Naive thymus-derived CD4-positive, alpha-beta T cell (primary cell): ENCODE results near the gene GPR107. TPM values are rescaled to one million over a fixed set of nuclear protein-coding genes. Genes with fewer than 3 reads are reported as not detected.
"Not testable (repeated sequence)": the region's sequence is repeated elsewhere in the genome, so short reads cannot be mapped to it uniquely, and the experiment has no call there.

Experiments used
- ATAC-seq: fragments of 150-1000 bp; cut with Tn5 transposase; 2 replicates; pipeline ENCODE4 v1.10.0; 2021; ENCODE audit warnings: mild to moderate bottlenecking, moderate library complexity
- CTCF ChIA-PET: fragments of 350-600 bp; sonication (Branson Sonifier 250); formaldehyde crosslinking; loops from one replicate; lab custom pipeline; 2021; ENCODE audit warnings: antibody characterized with exemption; lab: Charles Lee
- POLR2A ChIA-PET: fragments of 350-600 bp; sonication (Branson Sonifier 250); formaldehyde crosslinking; loops from one replicate; lab custom pipeline; 2021; ENCODE audit warnings: antibody characterized with exemption, inconsistent platforms; lab: Charles Lee
- DNase-seq, 9 donors: peaks; one replicate each; pipeline versions ENCODE4 v3.0.0 to v3.0.0-alpha.2; 2020 to 2022; ENCODE audit warnings: mixed read lengths in 1 of 9
- H3K27ac ChIP-seq: one replicate; pipeline ENCODE4 v1.7.0; 2013; ENCODE audit warnings: mild to moderate bottlenecking, low read depth, low read length, moderate library complexity
- H3K27me3 ChIP-seq, 2 donors: one replicate each; pipeline ENCODE4 v1.7.0; 2013; ENCODE audit warnings: low read length in 2 of 2, mild to moderate bottlenecking in 2 of 2, moderate library complexity in 2 of 2; ENCODE audit not compliant: control insufficient read depth in 2 of 2, insufficient read depth in 2 of 2
- H3K36me3 ChIP-seq, 3 experiments: 1 replicate in 2 of 3; 2 replicates in 1 of 3; pipeline ENCODE4 v1.7.0; 2013; ENCODE audit warnings: low read length in 3 of 3, mild to moderate bottlenecking in 3 of 3, moderate library complexity in 1 of 3; ENCODE audit not compliant: insufficient read depth in 3 of 3, control insufficient read depth in 2 of 3
- H3K4me1 ChIP-seq, 2 donors: one replicate each; pipeline ENCODE4 v1.7.0; 2013; ENCODE audit warnings: low read length in 2 of 2, mild to moderate bottlenecking in 2 of 2, moderate library complexity in 1 of 2; ENCODE audit not compliant: control insufficient read depth in 2 of 2, insufficient read depth in 2 of 2
- H3K4me3 ChIP-seq: 2 replicates; pipeline ENCODE4 v1.7.0; 2013; ENCODE audit warnings: mild to moderate bottlenecking, low read length
- H3K9me3 ChIP-seq, 3 experiments: 1 replicate in 2 of 3; 2 replicates in 1 of 3; pipeline ENCODE4 v1.7.0; 2013; ENCODE audit warnings: low read length in 3 of 3; ENCODE audit not compliant: control insufficient read depth in 2 of 3
- H3K27ac Mint-ChIP-seq, 9 donors: one replicate each; pipeline ENCODE4 v1.8.0; 2020 to 2022; ENCODE audit warnings: mixed read lengths in 9 of 9, mild to moderate bottlenecking in 8 of 9, moderate library complexity in 5 of 9, inconsistent platforms in 2 of 9
- H3K27me3 Mint-ChIP-seq, 5 donors: one replicate each; pipeline ENCODE4 v1.8.0; 2021 to 2022; ENCODE audit warnings: mixed read lengths in 5 of 5, mild to moderate bottlenecking in 1 of 5
- H3K36me3 Mint-ChIP-seq, 5 donors: one replicate each; pipeline ENCODE4 v1.8.0; 2020 to 2022; ENCODE audit warnings: mixed read lengths in 5 of 5, mild to moderate bottlenecking in 3 of 5, inconsistent platforms in 1 of 5
- H3K4me1 Mint-ChIP-seq, 7 donors: one replicate each; pipeline ENCODE4 v1.8.0; 2020 to 2022; ENCODE audit warnings: mixed read lengths in 7 of 7, mild to moderate bottlenecking in 3 of 7, inconsistent platforms in 1 of 7
- H3K4me3 Mint-ChIP-seq, 10 donors: one replicate each; pipeline ENCODE4 v1.8.0; 2020 to 2022; ENCODE audit warnings: mild to moderate bottlenecking in 10 of 10, mixed read lengths in 10 of 10, moderate library complexity in 6 of 10, inconsistent platforms in 2 of 10
- H3K9me3 Mint-ChIP-seq, 11 donors: one replicate each; pipeline ENCODE4 v1.8.0; 2020 to 2022; ENCODE audit warnings: mixed read lengths in 11 of 11, mild to moderate bottlenecking in 4 of 11, inconsistent platforms in 1 of 11, moderate library complexity in 1 of 11
- intact Hi-C, 2 donors: fragments of 100-400 bp; cut with micrococcal nuclease; formaldehyde crosslinking; loops; one replicate each; pipeline ENCODE4 v1.15.1; 2023
- polyA plus RNA-seq, 2 donors: library from polyadenylated mRNA; unstranded; fragments of 300-500 nt; fragmentation: Illumina TruSeq; gene quantifications; one replicate each; pipeline ENCODE4 v1.2.3, GENCODE V29; 2021
- total RNA-seq, 6 experiments: library from RNA in 5 of 6; stranded (reverse) in 5 of 6; gene quantifications; 1 replicate in 5 of 6; 2 replicates in 1 of 6; pipeline ENCODE4 v1.2.3 and lab custom pipeline; 2021 to 2026

GPR107 gene
- total and polyA plus RNA-seq, 7 experiments from 2014 or later, result 2.8 to 24.0 (median 21.9) TPM

DNA sequence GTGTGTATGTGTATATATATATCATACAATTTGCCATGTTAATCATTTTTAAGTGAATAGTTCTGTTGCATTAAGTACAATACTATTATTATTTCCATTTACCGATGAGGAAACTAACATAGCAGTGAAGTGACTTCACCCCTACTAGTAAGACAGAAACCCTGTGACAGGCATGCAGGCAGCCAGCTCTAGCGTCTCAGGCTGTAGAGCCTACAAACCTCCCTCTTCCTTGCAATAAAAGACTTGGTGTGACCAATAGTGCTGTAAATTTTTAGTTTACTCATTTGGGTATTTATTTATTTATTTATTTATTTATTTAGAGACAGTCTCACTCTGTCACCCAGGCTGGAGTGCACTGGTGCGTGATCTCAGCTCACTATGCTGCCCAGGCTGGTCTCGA, 35.4 kb upstream of the GPR107 start:
- H3K27me3 ChIP-seq, result no peaks in the 10 kb centered on the region
- peaks cover 0 to 7% (median 0%) of the 10 kb centered on the region in 3 experiments for H3K9me3 ChIP-seq
- Mint-ChIP-seq H3K9me3 (peaks cover 0 to 8% (median 0%) of the 10 kb centered on the region in 11 donors), H3K4me1 (peaks cover 22 to 77% (median 66%) of the 10 kb centered on the region in 7 donors), H3K4me3 (no peak overlapping the region), H3K27me3 (no peaks in the 10 kb centered on the region), H3K36me3 (peaks cover 0 to 34% (median 21%) of the 10 kb centered on the region in 5 donors), H3K27ac (peak overlapping the region in 5 of 9 donors; percentile 36 to 65 (median 47))
- ATAC-seq (no peak), DNase-seq (no peak)
- ChIA-PET POLR2A (interaction anchor here (1.0 to 1.1 kb wide), 2 partner anchors 35 to 74 kb away, joined by 3 to 4 read pairs; no protein-coding TSS in a partner anchor), CTCF (no interaction called here)
- intact Hi-C loops, result no loop called here
- H3K36me3 ChIP-seq, result peaks cover 0 to 10% (median 0%) of the 10 kb centered on the region in 3 experiments
- H3K4me3 ChIP-seq, result no peak overlapping the region
- no peak overlapping the region for H3K27ac ChIP-seq
- peaks cover 19 to 41% of the 10 kb centered on the region in 2 donors for H3K4me1 ChIP-seq

DNA sequence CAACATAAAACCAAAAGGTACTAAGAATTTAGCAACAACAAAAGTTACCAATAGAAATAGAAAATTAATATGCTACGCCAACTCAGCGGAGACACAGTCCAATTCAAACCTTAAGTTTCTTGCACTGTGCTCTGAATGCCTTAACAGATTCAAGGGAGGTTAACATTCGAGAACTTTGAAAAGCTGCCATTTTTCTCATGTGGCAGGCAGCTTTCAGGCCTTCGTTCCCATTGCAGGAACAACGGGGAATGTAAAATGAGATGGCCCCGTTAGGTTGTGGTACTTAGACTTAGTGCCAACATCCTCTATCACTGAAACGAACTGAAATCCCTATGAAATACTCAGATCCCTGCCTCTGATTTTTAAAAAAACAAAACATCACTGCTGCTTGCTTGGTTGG, 33.1 kb upstream of the GPR107 start:
- CTCF ChIA-PET, result no interaction called here
- Histone ChIP-seq H3K4me1 (peaks cover 32 to 59% of the 10 kb centered on the region in 2 donors), H3K36me3 (peaks cover 0 to 10% (median 0%) of the 10 kb centered on the region in 3 experiments), H3K9me3 (peaks cover 0 to 7% (median 0%) of the 10 kb centered on the region in 3 experiments), H3K27me3 (no peaks in the 10 kb centered on the region), H3K27ac (no peak overlapping the region), H3K4me3 (no peak overlapping the region)
- ATAC-seq (no peak), DNase-seq (no peak)
- Mint-ChIP-seq H3K4me1 (peaks cover 33 to 84% (median 73%) of the 10 kb centered on the region in 7 donors), H3K4me3 (peak overlapping the region in 8 of 10 donors; percentile 3 to 62 (median 40)), H3K36me3 (peaks cover 0 to 27% (median 21%) of the 10 kb centered on the region in 5 donors), H3K9me3 (peaks cover 0 to 8% (median 0%) of the 10 kb centered on the region in 11 donors), H3K27me3 (no peaks in the 10 kb centered on the region), H3K27ac (peak overlapping the region; percentile 36 to 82 (median 79))
- intact Hi-C loops, result loop anchor here in 1 of 2 donors (1.0 kb wide), 1 partner anchor 10 kb away; no protein-coding TSS in a partner anchor
- POLR2A ChIA-PET, result no interaction called here

DNA sequence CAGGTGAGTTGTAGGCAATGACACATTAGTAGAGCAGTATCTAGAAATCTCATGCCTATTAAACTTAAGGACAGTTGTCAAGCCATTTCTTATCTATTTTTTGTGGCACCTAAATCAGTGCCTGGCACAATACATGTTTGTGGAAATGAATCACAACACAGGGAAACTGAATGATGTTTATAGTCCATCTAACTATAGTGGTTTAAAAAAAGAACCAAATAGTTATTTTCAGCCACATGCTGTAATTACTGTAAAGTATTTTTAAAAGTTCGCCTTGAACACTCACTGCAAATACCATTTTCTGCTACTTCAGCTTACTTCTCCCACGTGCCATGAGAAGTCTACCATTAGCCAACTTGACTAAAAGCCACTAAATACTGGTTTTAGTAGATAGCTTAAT, 32.6 kb upstream of the GPR107 start:
- H3K9me3 Mint-ChIP-seq, result peaks cover 0 to 8% (median 0%) of the 10 kb centered on the region in 11 donors
- no peak for ATAC-seq
- no peak for DNase-seq
- peaks cover 0 to 5% (median 0%) of the 10 kb centered on the region in 3 experiments for H3K9me3 ChIP-seq
- H3K4me3 Mint-ChIP-seq, result peak overlapping the region in 6 of 10 donors; percentile 9 to 53 (median 38)
- no peak overlapping the region for H3K27ac ChIP-seq
- H3K4me1 ChIP-seq, result peaks cover 34 to 65% of the 10 kb centered on the region in 2 donors
- intact Hi-C loops, result no loop called here
- no peaks in the 10 kb centered on the region for H3K27me3 Mint-ChIP-seq
- peak overlapping the region in 8 of 9 donors; percentile 5 to 82 (median 67) for H3K27ac Mint-ChIP-seq
- peaks cover 35 to 90% (median 77%) of the 10 kb centered on the region in 7 donors for H3K4me1 Mint-ChIP-seq
- H3K4me3 ChIP-seq, result no peak overlapping the region
- H3K36me3 ChIP-seq, result peaks cover 0 to 8% (median 0%) of the 10 kb centered on the region in 3 experiments
- ChIA-PET POLR2A (interaction anchor here (1.2 kb wide), 1 partner anchor 8 kb away, joined by 3 read pairs; no protein-coding TSS in a partner anchor), CTCF (no interaction called here)
- H3K36me3 Mint-ChIP-seq, result peaks cover 0 to 27% (median 19%) of the 10 kb centered on the region in 5 donors
- no peaks in the 10 kb centered on the region for H3K27me3 ChIP-seq

GRCh38 chr9:130021842-130022241, 31.9 kb upstream of the GPR107 start:
- H3K9me3 Mint-ChIP-seq, result not testable (repeated sequence)
- peak overlapping the region in 4 of 10 donors; percentile 9 to 53 (median 38) for H3K4me3 Mint-ChIP-seq

GRCh38 chr9:130022566-130023143, 31.1 kb upstream of the GPR107 start:
- DNase-seq, result no peak
- Histone ChIP-seq H3K36me3 (peaks cover 0 to 3% (median 0%) of the 10 kb centered on the region in 3 experiments), H3K4me1 (peaks cover 41 to 73% of the 10 kb centered on the region in 2 donors), H3K27me3 (no peaks in the 10 kb centered on the region), H3K4me3 (no peak overlapping the region), H3K9me3 (no peaks in the 10 kb centered on the region), H3K27ac (peak overlapping the region; percentile 43)
- Mint-ChIP-seq H3K4me3 (peak overlapping the region in 7 of 10 donors; percentile 15 to 78 (median 46)), H3K9me3 (peaks cover 0 to 2% (median 0%) of the 10 kb centered on the region in 11 donors), H3K27me3 (no peaks in the 10 kb centered on the region), H3K4me1 (peaks cover 46 to 92% (median 81%) of the 10 kb centered on the region in 7 donors), H3K27ac (peak overlapping the region; percentile 55 to 91 (median 79)), H3K36me3 (peaks cover under 1 to 17% (median 11%) of the 10 kb centered on the region in 5 donors)
- no peak for ATAC-seq
- POLR2A ChIA-PET, result interaction anchor here (0.6 to 1.0 kb wide), 4 partner anchors 8 to 26 kb away, joined by 3 read pairs; no protein-coding TSS in a partner anchor
- CTCF ChIA-PET, result interaction anchor here (0.6 kb wide), 2 partner anchors 15 to 882 kb away, joined by 3 to 4 read pairs; no protein-coding TSS in a partner anchor
- intact Hi-C loops, result no loop called here

More at GRCh38 chr9:130021842-130022241, 31.9 kb upstream of the GPR107 start:
- H3K9me3 ChIP-seq, DNase-seq, H3K27me3 Mint-ChIP-seq, H3K36me3 ChIP-seq, intact Hi-C loops, H3K4me3 ChIP-seq, ATAC-seq, H3K27me3 ChIP-seq, H3K27ac ChIP-seq: not testable (repeated sequence)
- peaks cover 39 to 70% of the 10 kb centered on the region in 2 donors for H3K4me1 ChIP-seq
- peak overlapping the region in 7 of 9 donors; percentile 32 to 82 (median 71) for H3K27ac Mint-ChIP-seq
- peaks cover 43 to 90% (median 80%) of the 10 kb centered on the region in 7 donors for H3K4me1 Mint-ChIP-seq
- peaks cover 0 to 19% (median 12%) of the 10 kb centered on the region in 5 donors for H3K36me3 Mint-ChIP-seq
- ChIA-PET POLR2A (interaction anchor here (0.9 to 1.2 kb wide), 2 partner anchors 9 kb away, joined by 3 read pairs; no protein-coding TSS in a partner anchor), CTCF (interaction anchor here (0.6 to 0.7 kb wide), 2 partner anchors 661 to 881 kb away, joined by 3 to 4 read pairs; no protein-coding TSS in a partner anchor)

DNA sequence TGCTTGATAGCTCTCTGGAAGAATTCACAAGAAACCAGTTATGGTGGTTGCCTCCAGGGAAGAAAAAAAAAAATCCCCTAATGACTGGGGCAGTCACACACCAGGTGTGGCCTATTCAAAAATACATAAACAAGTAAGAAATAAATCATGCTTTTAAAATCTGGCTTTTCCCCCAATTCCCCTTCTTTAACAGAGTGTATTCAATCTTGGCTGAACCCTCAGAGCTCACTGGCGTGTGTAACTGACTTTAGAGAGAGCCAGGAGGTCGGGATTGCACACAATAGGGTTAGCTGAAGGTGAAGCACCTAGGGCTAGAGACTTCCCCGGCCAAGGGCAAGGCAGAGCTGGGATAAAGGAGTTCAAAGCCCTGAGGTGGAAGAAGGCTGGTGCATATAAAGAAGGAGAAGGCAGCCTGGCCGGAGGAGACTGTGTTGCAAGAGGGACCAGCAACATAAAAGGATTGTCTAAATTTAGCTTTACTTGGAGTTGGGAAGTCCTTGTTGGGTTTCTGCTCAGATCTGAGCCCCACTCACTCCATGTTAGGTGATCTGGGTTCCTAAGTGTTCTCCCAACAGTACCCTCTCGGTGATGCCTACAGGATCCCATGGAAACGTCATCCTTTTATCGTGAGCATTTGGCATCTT, 30.4 kb upstream of the GPR107 start:
- Mint-ChIP-seq H3K36me3 (peaks cover 4 to 23% (median 14%) of the 10 kb centered on the region in 5 donors), H3K27ac (peak overlapping the region; percentile 67 to 91 (median 79)), H3K4me1 (peaks cover 52 to 95% (median 84%) of the 10 kb centered on the region in 7 donors), H3K9me3 (peaks cover 0 to 7% (median 0%) of the 10 kb centered on the region in 11 donors), H3K4me3 (peak overlapping the region; percentile 4 to 78 (median 42)), H3K27me3 (no peaks in the 10 kb centered on the region)
- no peaks in the 10 kb centered on the region for H3K27me3 ChIP-seq
- H3K4me1 ChIP-seq, result peaks cover 42 to 79% of the 10 kb centered on the region in 2 donors
- H3K36me3 ChIP-seq, result peaks cover 0 to 9% (median 0%) of the 10 kb centered on the region in 3 experiments
- H3K9me3 ChIP-seq, result no peaks in the 10 kb centered on the region
- ATAC-seq (peak; percentile 56), DNase-seq (no peak)
- peak overlapping the region; percentile 43 for H3K27ac ChIP-seq
- H3K4me3 ChIP-seq, result no peak overlapping the region
- POLR2A ChIA-PET, result interaction anchor here (0.6 to 1.0 kb wide), 3 partner anchors 13 to 26 kb away, joined by 3 read pairs; no protein-coding TSS in a partner anchor
- intact Hi-C loops, result no loop called here
- CTCF ChIA-PET, result interaction anchor here (0.6 kb wide), 1 partner anchor 15 kb away, joined by 3 read pairs; no protein-coding TSS in a partner anchor
